Renal pelvis (tissue), 12 donors: ENCODE measurements around the gene NCKAP5. TPM values are rescaled to one million over a fixed set of nuclear protein-coding genes. Genes with fewer than 3 reads are reported as not detected.
A peak's percentile ranks its signal among the peaks of the same experiment; 100 is the strongest.

ENCODE experiments used
- DNase-seq: peaks from one replicate; pipeline ENCODE4 v3.0.0-alpha.2; 2013
- long read RNA-seq, 16 experiments: transcript quantifications; one replicate each; lab custom pipeline, GENCODE V29; 2026
- polyA plus RNA-seq, 3 donors: library from polyadenylated mRNA; unstranded; fragments of 120-200 nt; gene quantifications; one replicate each; pipeline ENCODE4 v1.2.1, GENCODE V29; 2013; ENCODE audit not compliant: insufficient read length in 3 of 3

NCKAP5 gene
- 1 to 10 TPM; 6.2 to 6.5 (median 6.3) TPM for polyA plus RNA-seq
- long read RNA-seq, donor 1: 0 reads
- long read RNA-seq, donor 2: 0 reads
- long read RNA-seq, donor 3: 0 reads
- long read RNA-seq, donor 4: 0 reads
- long read RNA-seq, donor 5: 0 reads
- long read RNA-seq, donor 6, partial matches to known transcripts: 0 of 1 reads
- long read RNA-seq, donor 6, other reads (novel, unspliced or antisense): 0 of 1 reads
- long read RNA-seq, donor 7, partial matches to known transcripts: 0 of 1 reads
- long read RNA-seq, donor 7, other reads (novel, unspliced or antisense): 0 of 1 reads
- long read RNA-seq, donor 8: 0 reads
- long read RNA-seq, donor 9: 0 reads
- long read RNA-seq, donor 10: 0 reads
- long read RNA-seq, donor 11: 0 reads
- long read RNA-seq, donor 12: 0 reads
- long read RNA-seq, donor 13: 0 reads
- long read RNA-seq, donor 14: 0 reads
- long read RNA-seq, donor 15, partial matches to known transcripts: 0 of 1 reads
- long read RNA-seq, donor 15, other reads (novel, unspliced or antisense): 0 of 1 reads
- long read RNA-seq, donor 16: 0 reads

- peak; percentile 61 for DNase-seq
Observed at GRCh38 chr2:133568172-133568571, at the start of gene NCKAP5. Gene NCKAP5, minus strand, starts transcription at chr2:133568463. Its CDS starts 50,937 bp downstream, at chr2:133517526.

- no peak for DNase-seq
Observed at GRCh38 chr2:133609664-133610063, 41.4 kb upstream of the NCKAP5 start.

- no peak for DNase-seq
Observed at GRCh38 chr2:133608291-133608690, 40.0 kb upstream of the NCKAP5 start.

- no peak for DNase-seq
Observed at GRCh38 chr2:133607679-133608078, 39.4 kb upstream of the NCKAP5 start.

- no peak for DNase-seq
Observed at GRCh38 chr2:133606616-133607015, 38.4 kb upstream of the NCKAP5 start.

GRCh38 chr2:133605766-133606137 lies 37.5 kb upstream of the NCKAP5 start:
- DNase-seq: no peak

- no peak for DNase-seq
Observed at GRCh38 chr2:133605011-133605765, 36.9 kb upstream of the NCKAP5 start.

- DNase-seq: no peak
Observed at GRCh38 chr2:133603109-133603508, 34.8 kb upstream of the NCKAP5 start.

GRCh38 chr2:133602538-133602937 lies 34.3 kb upstream of the NCKAP5 start:
- DNase-seq: no peak

GRCh38 chr2:133600266-133600928 lies 32.1 kb upstream of the NCKAP5 start:
- no peak for DNase-seq

- DNase-seq: no peak
Observed at GRCh38 chr2:133599811-133600210, 31.5 kb upstream of the NCKAP5 start.

- no peak for DNase-seq
Observed at GRCh38 chr2:133599211-133599803, 31.0 kb upstream of the NCKAP5 start.

GRCh38 chr2:133598769-133599168 lies 30.5 kb upstream of the NCKAP5 start:
- no peak for DNase-seq

- DNase-seq: no peak
Observed at GRCh38 chr2:133596701-133597393, 28.6 kb upstream of the NCKAP5 start.

GRCh38 chr2:133591164-133591563 lies 22.9 kb upstream of the NCKAP5 start:
- no peak for DNase-seq

- no peak for DNase-seq
Observed at GRCh38 chr2:133589456-133589855, 21.2 kb upstream of the NCKAP5 start.

- DNase-seq: no peak
Observed at GRCh38 chr2:133588144-133588543, 19.9 kb upstream of the NCKAP5 start.

- DNase-seq: no peak
Observed at GRCh38 chr2:133586978-133587377, 18.7 kb upstream of the NCKAP5 start.

GRCh38 chr2:133581010-133581760 lies 12.9 kb upstream of the NCKAP5 start:
- DNase-seq: no peak

- no peak for DNase-seq
Observed at GRCh38 chr2:133579274-133579673, 11.0 kb upstream of the NCKAP5 start.

- DNase-seq: no peak
Observed at GRCh38 chr2:133576714-133577113, 8.5 kb upstream of the NCKAP5 start.
